HG03139 (cell line): Measurements from ENCODE around the gene DTNBP1.

Source experiments
- ATAC-seq: cut with Tn5 transposase; IDR thresholded peaks from one replicate; pipeline ENCODE4 v1.9.1; 2021; ENCODE audit not compliant: unreplicated experiment

Gene DTNBP1

GRCh38 chr6:15489261-15489962, 173.4 kb downstream of the DTNBP1 start:
- ATAC-seq: no peak

GRCh38 chr6:15487262-15487661, 175.6 kb downstream of the DTNBP1 start:
- ATAC-seq: no peak

- no peak for ATAC-seq
These were observed 176.9 kb downstream of the DTNBP1 start for GRCh38 chr6:15485936-15486335.

GRCh38 chr6:15484821-15485220, 178.0 kb downstream of the DTNBP1 start:
- no peak for ATAC-seq

GRCh38 chr6:15484140-15484539, 178.7 kb downstream of the DTNBP1 start:
- ATAC-seq: no peak

GRCh38 chr6:15483060-15483459, 179.8 kb downstream of the DTNBP1 start:
- no peak for ATAC-seq

GRCh38 chr6:15481390-15482291, 181.2 kb downstream of the DTNBP1 start:
- ATAC-seq: no peak

- no peak for ATAC-seq
These were observed 182.3 kb downstream of the DTNBP1 start for GRCh38 chr6:15480525-15480924.

GRCh38 chr6:15479761-15480160, 183.1 kb downstream of the DTNBP1 start:
- ATAC-seq: no peak

- no peak for ATAC-seq
These were observed 185.1 kb downstream of the DTNBP1 start for GRCh38 chr6:15477746-15478145.

- ATAC-seq: no peak
These were observed 186.0 kb downstream of the DTNBP1 start for GRCh38 chr6:15476631-15477380.

- ATAC-seq: no peak
These were observed 187.0 kb downstream of the DTNBP1 start for GRCh38 chr6:15475872-15476271.

GRCh38 chr6:15475261-15475660, 187.6 kb downstream of the DTNBP1 start:
- ATAC-seq: no peak

GRCh38 chr6:15474196-15474595, 188.6 kb downstream of the DTNBP1 start:
- no peak for ATAC-seq

GRCh38 chr6:15473741-15474161, 189.1 kb downstream of the DTNBP1 start:
- ATAC-seq: no peak

GRCh38 chr6:15473174-15473573, 189.7 kb downstream of the DTNBP1 start:
- no peak for ATAC-seq
